Immature natural killer cell (primary cell): Measurements from ENCODE around the gene UBE2G1. TPM values are rescaled to one million over a fixed set of nuclear protein-coding genes. Genes with fewer than 3 reads are reported as not detected.

Experiments used
- DNase-seq, 3 donors: peaks; one replicate each; pipeline ENCODE4 v3.0.0; 2022; ENCODE audit warnings: mixed read lengths in 1 of 3
- H3K27ac Mint-ChIP-seq, 6 donors: one replicate each; pipeline ENCODE4 v1.8.0; 2020; ENCODE audit warnings: mixed read lengths in 6 of 6, mild to moderate bottlenecking in 5 of 6, inconsistent platforms in 4 of 6, moderate library complexity in 3 of 6
- H3K27me3 Mint-ChIP-seq, 3 donors: one replicate each; pipeline ENCODE4 v1.8.0; 2020 to 2021; ENCODE audit warnings: low read depth in 3 of 3, mild to moderate bottlenecking in 3 of 3, mixed read lengths in 3 of 3, moderate library complexity in 3 of 3, inconsistent platforms in 1 of 3
- H3K36me3 Mint-ChIP-seq, 3 donors: one replicate each; pipeline ENCODE4 v1.8.0; 2020; ENCODE audit warnings: mixed read lengths in 3 of 3, inconsistent platforms in 2 of 3, mild to moderate bottlenecking in 2 of 3
- H3K4me1 Mint-ChIP-seq, 2 donors: one replicate each; pipeline ENCODE4 v1.8.0; 2020; ENCODE audit warnings: inconsistent platforms in 2 of 2, mild to moderate bottlenecking in 2 of 2, mixed read lengths in 2 of 2, moderate library complexity in 1 of 2
- H3K4me3 Mint-ChIP-seq, 5 donors: one replicate each; pipeline ENCODE4 v1.8.0; 2020; ENCODE audit warnings: mild to moderate bottlenecking in 5 of 5, mixed read lengths in 5 of 5, inconsistent platforms in 3 of 5, moderate library complexity in 3 of 5
- H3K9me3 Mint-ChIP-seq, 6 donors: one replicate each; pipeline ENCODE4 v1.8.0; 2020; ENCODE audit warnings: mild to moderate bottlenecking in 6 of 6, mixed read lengths in 6 of 6, inconsistent platforms in 4 of 6, moderate library complexity in 3 of 6
- polyA plus RNA-seq, 3 donors: library from polyadenylated mRNA; unstranded; fragments of 300-500 nt; fragmentation: Illumina TruSeq; gene quantifications; one replicate each; pipeline ENCODE4 v1.2.3, GENCODE V29; 2021

Gene UBE2G1
- polyA plus RNA-seq, 3 donors from 2014 or later = 48.1 to 84.7 (median 69.3) TPM

DNA sequence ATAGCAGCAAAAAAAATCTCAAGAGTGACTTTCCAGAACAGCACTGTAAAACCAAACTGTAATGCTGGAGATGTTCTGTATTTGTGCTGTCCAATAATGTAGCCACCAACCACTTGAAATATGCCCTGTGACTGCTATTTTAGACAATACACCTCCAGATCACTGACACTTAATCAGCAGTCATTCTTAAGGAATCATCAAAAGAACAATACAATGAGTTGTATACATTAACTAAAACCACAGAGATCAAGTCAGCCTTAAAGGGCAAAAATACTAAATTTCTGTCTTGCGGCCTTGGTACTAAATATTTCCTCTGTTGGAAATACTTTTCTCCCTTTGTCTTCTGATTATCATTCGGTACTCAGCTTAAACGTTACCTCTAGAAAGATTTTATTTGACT, 69.1 kb downstream of the UBE2G1 start:
- no peak for DNase-seq
- Mint-ChIP-seq H3K27ac (no peak overlapping the region), H3K9me3 (no peaks in the 10 kb centered on the region), H3K4me3 (no peak overlapping the region), H3K36me3 (peaks cover 0 to 12% (median 2%) of the 10 kb centered on the region in 3 donors), H3K27me3 (peaks cover 0 to 3% (median 3%) of the 10 kb centered on the region in 3 donors), H3K4me1 (peaks cover 7 to 50% of the 10 kb centered on the region in 2 donors)

DNA sequence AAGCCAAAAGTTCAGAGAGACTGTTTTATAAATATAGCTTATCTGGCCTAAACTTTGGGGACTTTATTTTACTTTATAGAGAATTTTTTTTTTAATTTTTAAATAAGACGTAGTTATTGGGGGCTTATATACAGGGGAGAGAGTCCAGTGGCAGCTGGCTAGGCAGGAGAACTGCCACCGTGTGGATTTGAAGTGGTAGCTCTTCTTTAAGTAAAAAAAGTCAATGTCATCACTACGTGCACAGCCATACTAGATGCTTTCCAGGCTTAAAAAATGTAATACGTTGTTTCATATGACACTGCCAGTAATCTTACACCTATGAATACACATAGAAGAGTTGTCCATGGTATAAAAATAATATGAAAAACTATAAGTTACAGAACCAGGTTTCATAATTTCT, 70.8 kb downstream of the UBE2G1 start:
- no peaks in the 10 kb centered on the region for H3K9me3 Mint-ChIP-seq

DNA sequence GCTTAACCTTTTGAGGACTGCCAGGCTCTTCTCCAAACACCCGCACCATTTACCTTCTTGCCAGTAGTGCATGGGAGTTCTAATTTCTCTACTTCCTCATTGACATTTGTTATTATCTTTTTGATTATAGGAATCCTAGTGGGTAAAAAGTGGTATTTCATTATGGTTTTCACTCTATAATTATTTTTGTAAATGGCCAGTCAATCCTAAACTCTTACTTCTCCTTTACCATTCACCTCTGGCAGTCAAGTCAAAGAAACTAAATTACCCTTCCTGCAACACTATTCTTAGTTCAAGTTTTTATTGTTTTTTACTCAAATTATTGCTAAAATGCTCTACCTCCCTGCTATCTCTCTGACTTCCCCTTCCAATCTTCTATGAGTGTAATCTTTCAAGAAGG, 72.9 kb downstream of the UBE2G1 start:
- H3K27me3 Mint-ChIP-seq = peaks cover 0 to 4% (median 0%) of the 10 kb centered on the region in 3 donors
- H3K4me3 Mint-ChIP-seq = no peak overlapping the region
- peaks cover 0 to 9% (median 0%) of the 10 kb centered on the region in 3 donors for H3K36me3 Mint-ChIP-seq
- H3K9me3 Mint-ChIP-seq = no peaks in the 10 kb centered on the region
- peak overlapping the region in 2 of 6 donors; percentile 18 to 31 for H3K27ac Mint-ChIP-seq
- DNase-seq = no peak
- peaks cover 5 to 31% of the 10 kb centered on the region in 2 donors for H3K4me1 Mint-ChIP-seq

More for the DNA sequence above, 70.8 kb downstream of the UBE2G1 start:
- peaks cover 0 to 4% (median 0%) of the 10 kb centered on the region in 3 donors for H3K27me3 Mint-ChIP-seq
- H3K36me3 Mint-ChIP-seq = peaks cover 0 to 4% (median 0%) of the 10 kb centered on the region in 3 donors
- no peak overlapping the region for H3K27ac Mint-ChIP-seq
- peaks cover 7 to 42% of the 10 kb centered on the region in 2 donors for H3K4me1 Mint-ChIP-seq
- no peak for DNase-seq
- H3K4me3 Mint-ChIP-seq = no peak overlapping the region

DNA sequence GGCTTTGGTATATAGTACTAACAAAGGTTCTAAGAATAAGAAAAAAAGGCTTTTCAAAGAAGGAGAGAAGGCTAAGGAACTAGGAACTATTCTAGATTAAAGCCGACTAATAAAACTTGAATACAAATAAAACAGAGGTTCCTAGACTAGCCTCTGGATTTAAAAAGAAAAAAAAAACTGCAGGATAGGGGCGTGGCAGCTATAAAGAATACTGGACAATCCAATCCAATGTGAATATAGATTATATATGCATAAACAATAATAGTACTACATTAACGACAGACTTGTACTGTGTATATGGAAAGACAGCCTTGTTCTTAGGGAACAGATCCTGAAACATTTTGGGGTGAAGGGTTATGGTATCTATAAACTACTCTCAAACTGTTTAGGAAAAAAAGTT, 78.8 kb downstream of the UBE2G1 start:
- Mint-ChIP-seq H3K4me1 (peaks cover 3 to 5% of the 10 kb centered on the region in 2 donors), H3K27ac (no peak overlapping the region), H3K4me3 (no peak overlapping the region), H3K36me3 (peaks cover 0 to 12% (median 0%) of the 10 kb centered on the region in 3 donors), H3K9me3 (no peaks in the 10 kb centered on the region), H3K27me3 (peaks cover 0 to 7% (median 2%) of the 10 kb centered on the region in 3 donors)
- no peak for DNase-seq

DNA sequence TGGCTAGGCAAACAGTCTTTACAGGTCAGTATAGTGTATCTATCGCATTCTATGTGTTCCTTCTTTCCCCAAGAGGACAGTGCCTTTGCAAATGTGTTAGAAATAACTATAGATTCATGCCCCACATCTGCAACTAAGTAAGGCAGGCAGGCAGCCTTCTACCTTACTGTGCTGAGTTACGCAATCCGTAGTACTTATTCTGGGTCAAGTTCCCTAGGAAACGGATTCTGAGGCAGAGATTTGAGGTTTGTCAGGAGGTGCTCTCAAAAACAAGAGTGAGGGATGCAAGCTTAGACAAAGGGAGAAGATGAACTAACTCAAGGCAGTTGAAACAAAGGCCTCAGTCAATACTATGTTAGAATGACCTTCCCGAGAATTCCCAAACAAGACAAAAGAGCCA, 90.0 kb downstream of the UBE2G1 start:
- peaks cover 3 to 16% (median 10%) of the 10 kb centered on the region in 3 donors for H3K36me3 Mint-ChIP-seq
- peaks cover 10 to 25% of the 10 kb centered on the region in 2 donors for H3K4me1 Mint-ChIP-seq
- no peaks in the 10 kb centered on the region for H3K9me3 Mint-ChIP-seq
- H3K27ac Mint-ChIP-seq = peak overlapping the region in 1 of 6 donors; percentile 18
- H3K4me3 Mint-ChIP-seq = no peak overlapping the region
- no peak for DNase-seq
- H3K27me3 Mint-ChIP-seq = no peaks in the 10 kb centered on the region

DNA sequence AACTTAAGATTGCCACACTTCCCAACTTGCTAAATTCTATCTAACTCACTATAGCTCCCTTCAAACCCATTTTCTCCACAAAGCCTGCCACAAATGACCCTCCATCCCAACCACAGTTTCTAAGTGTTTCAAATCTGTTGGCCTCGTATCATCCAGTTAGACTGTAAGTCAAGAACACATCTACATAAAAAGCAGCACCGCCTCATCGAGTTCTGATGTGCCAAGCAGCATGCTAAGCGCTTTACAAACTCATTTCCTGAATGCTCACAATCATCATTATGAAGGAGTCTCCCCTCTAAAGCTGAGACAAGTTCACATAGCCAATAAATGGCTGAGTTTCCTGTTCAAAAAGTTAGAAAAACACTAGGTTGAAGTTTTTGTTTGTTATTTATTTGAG, 93.5 kb downstream of the UBE2G1 start:
- no peak for DNase-seq
- Mint-ChIP-seq H3K4me3 (no peak overlapping the region), H3K4me1 (peaks cover 10 to 20% of the 10 kb centered on the region in 2 donors), H3K27ac (peak overlapping the region in 4 of 6 donors; percentile 1 to 65 (median 18)), H3K36me3 (peaks cover 5 to 10% (median 7%) of the 10 kb centered on the region in 3 donors), H3K27me3 (peaks cover 0 to under 1% (median 0%) of the 10 kb centered on the region in 3 donors), H3K9me3 (no peaks in the 10 kb centered on the region)

DNA sequence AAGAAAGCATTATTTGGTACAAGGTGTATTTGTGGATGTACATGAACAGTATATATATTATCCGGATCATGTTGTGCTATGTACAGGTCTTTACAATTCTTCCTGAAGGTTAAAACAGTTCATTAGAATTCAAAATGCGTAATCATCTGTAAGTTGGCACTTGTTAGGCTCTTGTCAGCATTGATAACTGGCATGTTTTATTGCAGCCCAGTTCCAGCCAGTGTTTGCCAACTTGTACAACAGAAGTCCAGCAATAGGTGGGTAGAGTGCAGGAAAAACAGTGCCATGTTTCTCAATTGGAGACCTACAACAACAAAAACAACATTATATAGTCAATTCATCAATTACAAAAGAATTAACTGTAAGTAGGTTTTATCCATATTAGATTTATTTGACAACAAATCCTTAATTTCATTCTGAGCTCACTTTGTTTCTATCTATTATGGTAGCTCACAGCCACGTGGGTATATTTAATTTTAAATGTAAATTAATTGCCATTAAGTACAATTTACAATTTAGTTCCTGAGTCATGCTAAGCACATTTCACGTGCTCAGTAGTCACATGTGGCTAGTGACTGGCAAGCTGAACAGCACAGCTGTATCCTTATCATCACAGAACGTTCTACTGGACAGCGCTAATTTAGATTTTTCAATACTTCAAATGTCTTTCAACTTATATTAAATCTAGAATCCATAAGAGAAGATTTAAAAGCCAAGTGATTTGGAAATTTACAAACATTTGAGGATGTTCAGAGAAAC, 94.1 kb downstream of the UBE2G1 start:
- Mint-ChIP-seq H3K4me1 (peaks cover 10 to 17% of the 10 kb centered on the region in 2 donors), H3K27me3 (peaks cover 0 to 3% (median 0%) of the 10 kb centered on the region in 3 donors), H3K27ac (peak overlapping the region in 2 of 6 donors; percentile 2 to 16), H3K36me3 (peaks cover 5 to 10% (median 7%) of the 10 kb centered on the region in 3 donors), H3K4me3 (no peak overlapping the region), H3K9me3 (no peaks in the 10 kb centered on the region)
- no peak for DNase-seq

DNA sequence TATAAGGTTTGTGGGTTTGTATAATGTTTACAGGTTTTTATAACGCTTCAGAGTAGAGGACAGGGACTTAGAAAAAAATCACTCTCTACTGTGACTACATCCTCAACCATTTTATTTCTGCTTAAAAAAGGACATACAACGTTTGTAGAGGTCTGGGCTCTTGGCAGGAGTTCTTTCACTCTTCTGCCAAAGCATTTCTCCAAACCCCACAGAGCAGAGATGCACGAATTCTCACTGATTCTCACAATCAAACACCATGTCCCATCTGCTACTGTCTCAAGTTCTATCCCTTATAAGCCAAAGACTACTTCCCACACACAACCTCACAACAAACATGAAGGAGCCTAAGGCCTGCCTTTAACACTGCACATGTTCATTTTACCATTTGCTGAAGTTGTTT, 95.7 kb downstream of the UBE2G1 start:
- Mint-ChIP-seq H3K27me3 (peaks cover 0 to 4% (median 0%) of the 10 kb centered on the region in 3 donors), H3K9me3 (no peaks in the 10 kb centered on the region), H3K4me1 (peaks cover 2% of the 10 kb centered on the region in 2 donors), H3K4me3 (no peak overlapping the region), H3K36me3 (peaks cover 3 to 13% (median 5%) of the 10 kb centered on the region in 3 donors), H3K27ac (peak overlapping the region in 3 of 6 donors; percentile 9 to 33 (median 9))
- no peak for DNase-seq

DNA sequence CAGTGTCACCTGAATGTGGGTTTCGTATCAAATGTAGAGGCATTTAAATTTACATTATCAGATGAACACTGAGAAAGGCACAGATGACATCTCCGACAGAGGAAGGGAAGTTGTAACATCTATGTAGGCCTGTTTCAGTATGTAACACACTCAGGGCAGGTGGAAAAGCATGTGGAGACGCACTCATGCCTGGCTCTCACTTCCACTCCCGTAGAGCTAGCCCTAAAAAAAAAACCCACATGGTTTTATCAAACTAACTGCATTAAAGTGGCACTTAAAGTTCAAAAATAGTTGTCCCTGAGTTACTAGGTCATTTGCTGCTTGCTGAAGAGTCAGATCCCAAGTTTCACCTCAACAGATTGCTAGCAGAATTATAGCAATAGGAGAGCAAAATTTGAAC, 96.6 kb downstream of the UBE2G1 start:
- peaks cover 3 to 13% (median 5%) of the 10 kb centered on the region in 3 donors for H3K36me3 Mint-ChIP-seq
- DNase-seq = no peak
- H3K27ac Mint-ChIP-seq = peak overlapping the region in 1 of 6 donors; percentile 6
- H3K4me3 Mint-ChIP-seq = no peak overlapping the region
- peaks cover 0 to 3% of the 10 kb centered on the region in 2 donors for H3K4me1 Mint-ChIP-seq
- peaks cover 0 to 4% (median 0%) of the 10 kb centered on the region in 3 donors for H3K27me3 Mint-ChIP-seq
- no peaks in the 10 kb centered on the region for H3K9me3 Mint-ChIP-seq

DNA sequence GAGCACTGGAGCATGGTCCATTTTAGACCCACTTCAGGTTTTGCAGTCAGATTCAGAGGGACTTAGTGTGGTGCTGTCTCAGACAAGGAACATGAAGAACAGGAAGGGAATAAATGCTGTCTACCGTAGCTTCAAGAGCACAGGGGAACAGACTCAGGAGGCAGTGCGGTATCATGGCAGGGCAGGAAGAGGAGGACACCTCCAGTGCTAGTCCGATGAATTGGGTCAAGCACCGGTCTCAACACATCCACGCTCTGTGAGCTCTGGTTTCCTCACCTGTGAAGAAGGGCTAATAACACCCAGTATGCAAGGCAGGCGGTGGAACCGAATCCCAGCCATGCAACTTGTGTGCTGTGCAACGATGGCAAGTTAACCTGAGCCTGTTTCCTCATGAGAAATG, 99.1 kb downstream of the UBE2G1 start:
- DNase-seq = no peak
- Mint-ChIP-seq H3K27me3 (peaks cover 2 to 6% (median 4%) of the 10 kb centered on the region in 3 donors), H3K9me3 (no peaks in the 10 kb centered on the region), H3K4me3 (no peak overlapping the region), H3K4me1 (peaks cover 19% of the 10 kb centered on the region in 2 donors), H3K36me3 (peaks cover 3 to 13% (median 5%) of the 10 kb centered on the region in 3 donors), H3K27ac (no peak overlapping the region)

DNA sequence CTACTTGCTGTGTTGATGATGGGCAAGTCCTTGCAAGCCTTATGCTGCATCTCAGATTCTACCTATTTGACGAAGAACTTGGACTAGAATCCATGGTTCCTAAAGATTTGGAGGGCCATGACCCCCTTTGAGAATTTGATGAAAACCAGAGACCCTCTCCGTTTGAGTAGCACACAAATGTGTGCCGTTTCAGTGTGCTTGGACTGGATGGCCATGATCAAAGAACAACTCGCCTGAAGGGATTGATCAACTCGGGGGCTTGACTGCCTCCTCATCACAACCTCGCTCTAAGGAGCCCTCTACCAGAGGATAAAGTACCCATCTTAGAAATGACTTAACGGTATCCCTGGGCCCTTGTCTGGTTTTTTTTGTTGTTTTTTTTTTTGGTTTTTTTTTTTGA, 99.9 kb downstream of the UBE2G1 start:
- peaks cover 2 to 6% (median 4%) of the 10 kb centered on the region in 3 donors for H3K27me3 Mint-ChIP-seq
- H3K4me3 Mint-ChIP-seq = peak overlapping the region in 1 of 5 donors; percentile 18
- peaks cover 27 to 28% of the 10 kb centered on the region in 2 donors for H3K4me1 Mint-ChIP-seq
- no peak for DNase-seq
- peaks cover under 1 to 13% (median 5%) of the 10 kb centered on the region in 3 donors for H3K36me3 Mint-ChIP-seq
- no peaks in the 10 kb centered on the region for H3K9me3 Mint-ChIP-seq
- H3K27ac Mint-ChIP-seq = no peak overlapping the region

DNA sequence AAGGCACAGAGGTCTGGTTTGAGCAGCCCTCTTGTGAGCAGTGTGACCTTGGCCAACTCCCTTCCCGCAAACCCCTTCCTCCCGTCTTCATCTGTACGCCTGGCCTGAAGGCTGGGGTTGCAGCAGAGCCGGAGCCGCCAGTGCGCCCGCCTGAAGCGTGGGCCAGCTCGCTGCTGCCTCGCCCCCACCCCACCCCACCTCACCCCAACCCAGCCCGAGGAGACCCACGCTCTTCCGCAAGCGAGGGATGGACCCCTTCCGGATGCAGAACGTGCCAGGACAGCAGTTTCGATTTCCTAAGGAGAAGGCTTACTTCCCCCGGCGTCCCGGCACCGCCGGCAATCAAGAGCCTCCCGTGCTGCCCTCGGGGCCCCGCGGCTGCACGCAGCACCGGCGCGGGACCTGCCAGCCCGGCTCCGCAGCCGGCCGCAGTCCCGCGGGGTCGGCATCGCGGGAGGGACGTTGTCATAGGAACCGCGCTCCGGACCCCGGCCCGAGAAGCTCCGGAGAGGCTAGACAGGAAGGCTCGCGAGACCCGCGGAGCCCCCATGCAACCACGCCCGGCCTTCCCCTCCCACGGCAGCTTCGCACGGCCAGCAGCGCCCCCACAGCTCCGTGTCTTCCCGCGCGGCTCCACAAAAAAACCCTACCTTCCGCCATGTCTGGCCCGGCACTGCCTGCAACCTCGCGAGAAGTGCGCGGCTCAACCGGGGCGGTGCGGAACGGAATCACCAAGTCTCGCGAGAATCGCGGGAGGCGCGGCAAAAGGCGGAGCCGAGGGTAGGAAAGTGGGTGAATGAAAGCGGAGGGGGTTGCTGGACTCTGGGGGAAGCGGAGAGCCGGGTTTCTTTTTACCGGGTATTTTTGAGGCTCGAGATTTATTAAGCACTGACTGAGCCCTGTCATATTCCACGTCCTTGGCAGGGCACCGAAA, 102.9 kb downstream of the UBE2G1 start, which contains the start of gene ANKFY1:
Gene ANKFY1, minus strand, starts transcription at position 698 of the 934 bp plus-strand sequence. Its CDS starts 38 bp downstream, at position 660.
- Mint-ChIP-seq H3K9me3 (no peaks in the 10 kb centered on the region), H3K36me3 (peaks cover 0 to 9% (median 5%) of the 10 kb centered on the region in 3 donors), H3K27me3 (peaks cover 2 to 6% (median 4%) of the 10 kb centered on the region in 3 donors), H3K27ac (peak within 1 kb of the TSS; percentile 86 to 96 (median 94)), H3K4me3 (peak within 1 kb of the TSS; percentile 92 to 97 (median 96)), H3K4me1 (peaks cover 35 to 49% of the 10 kb centered on the region in 2 donors)
- DNase-seq = peak; percentile 98

DNA sequence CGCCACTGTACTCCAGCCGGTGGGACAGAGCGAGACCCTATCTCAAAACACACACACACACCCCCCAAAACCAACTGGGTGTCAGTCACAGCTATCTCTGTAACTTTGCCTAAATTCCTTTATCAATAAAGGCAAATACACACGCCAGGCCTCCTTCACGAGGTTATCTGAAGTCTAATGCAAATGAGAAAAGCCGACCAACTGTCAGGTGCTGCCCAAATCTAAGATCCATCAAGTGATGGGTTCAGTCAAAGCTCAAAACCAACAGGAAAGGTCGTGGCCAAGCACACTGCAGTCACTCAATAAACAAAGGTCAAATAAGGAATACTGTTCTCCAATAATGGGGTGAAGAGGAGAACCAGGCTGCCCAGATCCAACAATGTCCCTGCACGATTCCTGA, 103.8 kb downstream of the UBE2G1 start:
- Mint-ChIP-seq H3K4me3 (peak overlapping the region; percentile 87 to 97 (median 90)), H3K4me1 (peaks cover 38 to 54% of the 10 kb centered on the region in 2 donors), H3K36me3 (peaks cover 0 to 8% (median 7%) of the 10 kb centered on the region in 3 donors), H3K27ac (peak overlapping the region; percentile 70 to 91 (median 86)), H3K27me3 (peaks cover 2 to 6% (median 2%) of the 10 kb centered on the region in 3 donors), H3K9me3 (no peaks in the 10 kb centered on the region)
- no peak for DNase-seq
